ENCODE results near the gene GALNT18.

Gene GALNT18

DNA sequence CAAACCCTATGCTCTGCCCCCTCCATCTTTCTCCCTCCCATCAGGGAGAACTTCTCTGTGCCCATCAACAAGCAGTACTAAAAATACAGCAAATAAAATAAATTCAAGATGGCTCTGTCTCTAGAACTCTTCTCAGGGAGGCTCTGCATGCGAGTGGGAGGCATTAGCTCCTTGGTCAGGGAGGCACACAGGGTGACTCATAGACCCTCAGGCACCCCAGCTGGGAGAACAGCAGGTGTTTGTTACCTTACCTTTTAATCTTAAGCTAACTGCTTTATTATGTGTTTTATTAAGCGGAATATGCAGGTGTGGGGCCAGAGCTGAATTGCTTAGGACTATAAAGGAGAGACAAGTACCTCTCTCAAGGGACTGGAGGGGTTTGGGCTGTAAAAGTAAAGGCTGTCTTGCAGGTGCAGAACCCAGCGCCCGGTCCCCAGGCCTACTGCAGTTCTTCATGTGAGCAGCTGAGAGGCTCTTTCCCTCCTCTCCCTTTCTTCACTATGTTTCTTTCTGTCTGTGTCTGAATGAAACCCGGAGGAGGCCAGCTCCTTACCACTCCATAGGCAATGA, 289.6 kb downstream of the GALNT18 start:
- ATAC-seq: no peak
- no peak for TF ChIP-seq PPARA (CRISPR knock-in tag; IDR thresholded peaks at IDR 0.05; ENCODE audit: borderline replicate concordance)
- no peak for TF ChIP-seq ISL1 (CRISPR knock-in tag; IDR thresholded peaks at IDR 0.05)
- no peak for TF ChIP-seq ZNF8 (CRISPR knock-in tag; IDR thresholded peaks at IDR 0.05)
- no peak for TF ChIP-seq TCF4 (CRISPR knock-in tag; IDR thresholded peaks at IDR 0.05; ENCODE audit: borderline replicate concordance)
- TF ChIP-seq ZFP30 (CRISPR knock-in tag; IDR thresholded peaks at IDR 0.05): no peak
- TF ChIP-seq ESRRG (CRISPR knock-in tag; IDR thresholded peaks at IDR 0.05): no peak
- no peak for TF ChIP-seq TOX (CRISPR knock-in tag; IDR thresholded peaks at IDR 0.05; ENCODE audit: borderline replicate concordance)
- TF ChIP-seq ARNTL (CRISPR knock-in tag; IDR thresholded peaks at IDR 0.05; ENCODE audit: borderline replicate concordance, low read depth): no peak
- no peak for TF ChIP-seq SNAI2 (CRISPR knock-in tag; IDR thresholded peaks at IDR 0.05)
- no peak for TF ChIP-seq ZNF565 (CRISPR knock-in tag; conservative IDR thresholded peaks at IDR 0.05; ENCODE audit: low read depth)

DNA sequence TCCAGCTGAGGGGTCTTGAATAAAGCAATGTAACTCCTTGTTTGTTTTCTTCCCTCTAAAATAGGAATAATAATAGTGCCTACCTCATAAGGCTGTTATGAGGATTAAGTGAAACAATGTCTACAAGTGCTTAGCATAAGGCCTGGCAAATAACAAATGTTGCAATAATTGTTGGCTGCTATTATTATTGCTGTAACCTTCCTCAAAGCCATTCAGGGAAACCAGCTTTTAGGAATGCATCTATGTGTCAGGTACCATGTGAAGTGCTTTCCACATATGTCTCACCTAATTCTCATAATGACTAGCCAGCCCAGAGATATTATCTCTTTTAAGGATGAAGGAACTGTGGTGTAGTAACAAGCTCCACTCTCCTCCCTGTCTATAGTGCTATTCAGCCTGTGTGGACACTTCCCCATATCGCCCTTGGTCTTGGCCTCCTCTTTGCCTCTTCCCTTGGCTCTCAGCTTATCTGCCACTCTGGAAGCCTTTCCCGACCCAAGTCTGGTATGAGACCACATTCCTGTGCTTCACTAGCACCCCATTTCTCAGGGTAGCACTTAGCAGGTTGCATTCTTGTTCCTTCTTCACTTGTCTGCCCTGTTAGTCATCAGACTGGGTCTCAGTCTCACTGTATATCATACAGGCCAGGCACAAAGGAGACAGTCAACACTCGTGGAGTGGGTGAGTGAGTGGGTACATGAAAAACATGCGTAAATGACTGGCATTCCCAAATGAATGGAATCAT, 292.6 kb downstream of the GALNT18 start:
- no peak for ATAC-seq

DNA sequence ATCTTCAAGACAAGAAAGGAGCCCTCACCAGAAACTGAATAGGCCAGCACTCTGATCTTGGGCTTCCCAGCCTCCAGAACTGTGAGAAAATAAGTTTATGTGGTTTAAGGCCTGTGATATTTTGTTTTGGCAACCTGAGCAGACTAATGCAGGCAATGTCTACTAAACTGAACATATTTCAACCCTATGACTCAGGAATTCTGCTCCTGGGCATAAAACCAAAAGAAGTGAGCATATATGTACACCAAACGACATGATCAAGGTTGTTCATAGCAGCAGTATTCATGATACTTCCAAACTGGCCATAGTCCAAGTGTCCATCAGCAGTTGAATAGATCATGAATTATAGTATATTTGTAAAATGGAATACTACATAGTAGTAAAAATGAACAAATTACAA, 297.7 kb downstream of the GALNT18 start:
- no peak for ATAC-seq
- TF ChIP-seq BACH2 (CRISPR knock-in tag; IDR thresholded peaks at IDR 0.05; ENCODE audit: borderline replicate concordance): no peak
- TF ChIP-seq, protein P1, sequence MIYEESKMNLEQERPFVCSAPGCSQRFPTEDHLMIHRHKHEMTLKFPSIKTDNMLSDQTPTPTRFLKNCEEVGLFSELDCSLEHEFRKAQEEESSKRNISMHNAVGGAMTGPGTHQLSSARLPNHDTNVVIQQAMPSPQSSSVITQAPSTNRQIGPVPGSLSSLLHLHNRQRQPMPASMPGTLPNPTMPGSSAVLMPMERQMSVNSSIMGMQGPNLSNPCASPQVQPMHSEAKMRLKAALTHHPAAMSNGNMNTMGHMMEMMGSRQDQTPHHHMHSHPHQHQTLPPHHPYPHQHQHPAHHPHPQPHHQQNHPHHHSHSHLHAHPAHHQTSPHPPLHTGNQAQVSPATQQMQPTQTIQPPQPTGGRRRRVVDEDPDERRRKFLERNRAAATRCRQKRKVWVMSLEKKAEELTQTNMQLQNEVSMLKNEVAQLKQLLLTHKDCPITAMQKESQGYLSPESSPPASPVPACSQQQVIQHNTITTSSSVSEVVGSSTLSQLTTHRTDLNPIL (CRISPR knock-in tag; IDR thresholded peaks at IDR 0.05; ENCODE audit: low read depth): no peak
- TF ChIP-seq ARNTL (CRISPR knock-in tag; IDR thresholded peaks at IDR 0.05; ENCODE audit: borderline replicate concordance, low read depth): no peak
- TF ChIP-seq ZFP3 (CRISPR knock-in tag; IDR thresholded peaks at IDR 0.05): no peak
- TF ChIP-seq GLIS3 (CRISPR knock-in tag; IDR thresholded peaks at IDR 0.05): no peak
- no peak for TF ChIP-seq ZNF565 (CRISPR knock-in tag; conservative IDR thresholded peaks at IDR 0.05; ENCODE audit: low read depth)
- TF ChIP-seq SNAI2 (CRISPR knock-in tag; IDR thresholded peaks at IDR 0.05): no peak
- no peak for TF ChIP-seq ZNF8 (CRISPR knock-in tag; IDR thresholded peaks at IDR 0.05)
- TF ChIP-seq, protein P2, sequence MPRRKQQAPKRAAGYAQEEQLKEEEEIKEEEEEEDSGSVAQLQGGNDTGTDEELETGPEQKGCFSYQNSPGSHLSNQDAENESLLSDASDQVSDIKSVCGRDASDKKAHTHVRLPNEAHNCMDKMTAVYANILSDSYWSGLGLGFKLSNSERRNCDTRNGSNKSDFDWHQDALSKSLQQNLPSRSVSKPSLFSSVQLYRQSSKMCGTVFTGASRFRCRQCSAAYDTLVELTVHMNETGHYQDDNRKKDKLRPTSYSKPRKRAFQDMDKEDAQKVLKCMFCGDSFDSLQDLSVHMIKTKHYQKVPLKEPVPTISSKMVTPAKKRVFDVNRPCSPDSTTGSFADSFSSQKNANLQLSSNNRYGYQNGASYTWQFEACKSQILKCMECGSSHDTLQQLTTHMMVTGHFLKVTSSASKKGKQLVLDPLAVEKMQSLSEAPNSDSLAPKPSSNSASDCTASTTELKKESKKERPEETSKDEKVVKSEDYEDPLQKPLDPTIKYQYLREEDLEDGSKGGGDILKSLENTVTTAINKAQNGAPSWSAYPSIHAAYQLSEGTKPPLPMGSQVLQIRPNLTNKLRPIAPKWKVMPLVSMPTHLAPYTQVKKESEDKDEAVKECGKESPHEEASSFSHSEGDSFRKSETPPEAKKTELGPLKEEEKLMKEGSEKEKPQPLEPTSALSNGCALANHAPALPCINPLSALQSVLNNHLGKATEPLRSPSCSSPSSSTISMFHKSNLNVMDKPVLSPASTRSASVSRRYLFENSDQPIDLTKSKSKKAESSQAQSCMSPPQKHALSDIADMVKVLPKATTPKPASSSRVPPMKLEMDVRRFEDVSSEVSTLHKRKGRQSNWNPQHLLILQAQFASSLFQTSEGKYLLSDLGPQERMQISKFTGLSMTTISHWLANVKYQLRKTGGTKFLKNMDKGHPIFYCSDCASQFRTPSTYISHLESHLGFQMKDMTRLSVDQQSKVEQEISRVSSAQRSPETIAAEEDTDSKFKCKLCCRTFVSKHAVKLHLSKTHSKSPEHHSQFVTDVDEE (CRISPR knock-in tag; IDR thresholded peaks at IDR 0.05): no peak
- TF ChIP-seq ISL1 (CRISPR knock-in tag; IDR thresholded peaks at IDR 0.05): no peak
- TF ChIP-seq PPARA (CRISPR knock-in tag; IDR thresholded peaks at IDR 0.05; ENCODE audit: borderline replicate concordance): no peak
- TF ChIP-seq ESRRG (CRISPR knock-in tag; IDR thresholded peaks at IDR 0.05): no peak
- TF ChIP-seq TCF4 (CRISPR knock-in tag; IDR thresholded peaks at IDR 0.05; ENCODE audit: borderline replicate concordance): no peak
- TF ChIP-seq CSDC2 (CRISPR knock-in tag; IDR thresholded peaks at IDR 0.05): no peak
- no peak for TF ChIP-seq ZNF70 (CRISPR knock-in tag; IDR thresholded peaks at IDR 0.05)
- no peak for TF ChIP-seq TOX (CRISPR knock-in tag; IDR thresholded peaks at IDR 0.05; ENCODE audit: borderline replicate concordance)
- TF ChIP-seq OSR1 (CRISPR knock-in tag; IDR thresholded peaks at IDR 0.05): no peak
- TF ChIP-seq ZC3H10 (CRISPR knock-in tag; IDR thresholded peaks at IDR 0.05): no peak
- TF ChIP-seq, protein P3, sequence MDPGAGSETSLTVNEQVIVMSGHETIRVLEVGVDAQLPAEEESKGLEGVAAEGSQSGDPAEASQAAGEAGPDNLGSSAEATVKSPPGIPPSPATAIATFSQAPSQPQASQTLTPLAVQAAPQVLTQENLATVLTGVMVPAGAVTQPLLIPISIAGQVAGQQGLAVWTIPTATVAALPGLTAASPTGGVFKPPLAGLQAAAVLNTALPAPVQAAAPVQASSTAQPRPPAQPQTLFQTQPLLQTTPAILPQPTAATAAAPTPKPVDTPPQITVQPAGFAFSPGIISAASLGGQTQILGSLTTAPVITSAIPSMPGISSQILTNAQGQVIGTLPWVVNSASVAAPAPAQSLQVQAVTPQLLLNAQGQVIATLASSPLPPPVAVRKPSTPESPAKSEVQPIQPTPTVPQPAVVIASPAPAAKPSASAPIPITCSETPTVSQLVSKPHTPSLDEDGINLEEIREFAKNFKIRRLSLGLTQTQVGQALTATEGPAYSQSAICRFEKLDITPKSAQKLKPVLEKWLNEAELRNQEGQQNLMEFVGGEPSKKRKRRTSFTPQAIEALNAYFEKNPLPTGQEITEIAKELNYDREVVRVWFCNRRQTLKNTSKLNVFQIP (CRISPR knock-in tag; IDR thresholded peaks at IDR 0.05; ENCODE audit: borderline replicate concordance, low read depth): no peak
- TF ChIP-seq, protein P4, sequence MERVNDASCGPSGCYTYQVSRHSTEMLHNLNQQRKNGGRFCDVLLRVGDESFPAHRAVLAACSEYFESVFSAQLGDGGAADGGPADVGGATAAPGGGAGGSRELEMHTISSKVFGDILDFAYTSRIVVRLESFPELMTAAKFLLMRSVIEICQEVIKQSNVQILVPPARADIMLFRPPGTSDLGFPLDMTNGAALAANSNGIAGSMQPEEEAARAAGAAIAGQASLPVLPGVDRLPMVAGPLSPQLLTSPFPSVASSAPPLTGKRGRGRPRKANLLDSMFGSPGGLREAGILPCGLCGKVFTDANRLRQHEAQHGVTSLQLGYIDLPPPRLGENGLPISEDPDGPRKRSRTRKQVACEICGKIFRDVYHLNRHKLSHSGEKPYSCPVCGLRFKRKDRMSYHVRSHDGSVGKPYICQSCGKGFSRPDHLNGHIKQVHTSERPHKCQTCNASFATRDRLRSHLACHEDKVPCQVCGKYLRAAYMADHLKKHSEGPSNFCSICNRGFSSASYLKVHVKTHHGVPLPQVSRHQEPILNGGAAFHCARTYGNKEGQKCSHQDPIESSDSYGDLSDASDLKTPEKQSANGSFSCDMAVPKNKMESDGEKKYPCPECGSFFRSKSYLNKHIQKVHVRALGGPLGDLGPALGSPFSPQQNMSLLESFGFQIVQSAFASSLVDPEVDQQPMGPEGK (CRISPR knock-in tag; IDR thresholded peaks at IDR 0.05; ENCODE audit: borderline replicate concordance): no peak

More for the DNA sequence above, 292.6 kb downstream of the GALNT18 start:
- no peak for TF ChIP-seq GLIS3 (CRISPR knock-in tag; IDR thresholded peaks at IDR 0.05)
- TF ChIP-seq, protein P2 (CRISPR knock-in tag; IDR thresholded peaks at IDR 0.05): no peak

Data from SK-N-SH treated with all-trans-retinoic acid at 6 μM for 48 hours (cell line).